ENCODE data around the gene AFF3.

- TF ChIP-seq CREB5 (CRISPR knock-in tag; IDR thresholded peaks at IDR 0.05; ENCODE audit: low read depth) (no peak), ZNF8 (CRISPR knock-in tag; IDR thresholded peaks at IDR 0.05) (no peak), RARB (CRISPR knock-in tag; IDR thresholded peaks at IDR 0.05) (no peak), ARNTL (CRISPR knock-in tag; IDR thresholded peaks at IDR 0.05; ENCODE audit: borderline replicate concordance, low read depth) (no peak), ZFP30 (CRISPR knock-in tag; IDR thresholded peaks at IDR 0.05) (no peak), ZFP3 (CRISPR knock-in tag; IDR thresholded peaks at IDR 0.05) (no peak), ZNF70 (CRISPR knock-in tag; IDR thresholded peaks at IDR 0.05) (no peak), SNAI2 (CRISPR knock-in tag; IDR thresholded peaks at IDR 0.05) (no peak), PPARA (CRISPR knock-in tag; IDR thresholded peaks at IDR 0.05; ENCODE audit: borderline replicate concordance) (no peak), PATZ1 (CRISPR knock-in tag; IDR thresholded peaks at IDR 0.05; ENCODE audit: borderline replicate concordance) (no peak), CSRNP3 (CRISPR knock-in tag; IDR thresholded peaks at IDR 0.05) (no peak), GLIS3 (CRISPR knock-in tag; IDR thresholded peaks at IDR 0.05) (no peak), ESRRG (CRISPR knock-in tag; IDR thresholded peaks at IDR 0.05) (no peak), BACH2 (CRISPR knock-in tag; IDR thresholded peaks at IDR 0.05; ENCODE audit: borderline replicate concordance) (no peak)
Measured at GRCh38 chr2:99757611-99758114, 384.7 kb downstream of the AFF3 start.

Measured in SK-N-SH treated with all-trans-retinoic acid at 6 μM for 48 hours (cell line).